HG03103 (cell line): ENCODE measurements around the gene TTLL3.
A peak's percentile ranks its signal among the peaks of the same experiment; 100 is the strongest.
"Not testable (repeated sequence)": the region's sequence is repeated elsewhere in the genome, so short reads cannot be mapped to it uniquely, and the experiment has no call there.

ENCODE experiments used
- ATAC-seq: cut with Tn5 transposase; IDR thresholded peaks from one replicate; pipeline ENCODE4 v1.9.1; 2021; ENCODE audit warnings: low read depth; ENCODE audit not compliant: unreplicated experiment

Gene TTLL3, protein sequence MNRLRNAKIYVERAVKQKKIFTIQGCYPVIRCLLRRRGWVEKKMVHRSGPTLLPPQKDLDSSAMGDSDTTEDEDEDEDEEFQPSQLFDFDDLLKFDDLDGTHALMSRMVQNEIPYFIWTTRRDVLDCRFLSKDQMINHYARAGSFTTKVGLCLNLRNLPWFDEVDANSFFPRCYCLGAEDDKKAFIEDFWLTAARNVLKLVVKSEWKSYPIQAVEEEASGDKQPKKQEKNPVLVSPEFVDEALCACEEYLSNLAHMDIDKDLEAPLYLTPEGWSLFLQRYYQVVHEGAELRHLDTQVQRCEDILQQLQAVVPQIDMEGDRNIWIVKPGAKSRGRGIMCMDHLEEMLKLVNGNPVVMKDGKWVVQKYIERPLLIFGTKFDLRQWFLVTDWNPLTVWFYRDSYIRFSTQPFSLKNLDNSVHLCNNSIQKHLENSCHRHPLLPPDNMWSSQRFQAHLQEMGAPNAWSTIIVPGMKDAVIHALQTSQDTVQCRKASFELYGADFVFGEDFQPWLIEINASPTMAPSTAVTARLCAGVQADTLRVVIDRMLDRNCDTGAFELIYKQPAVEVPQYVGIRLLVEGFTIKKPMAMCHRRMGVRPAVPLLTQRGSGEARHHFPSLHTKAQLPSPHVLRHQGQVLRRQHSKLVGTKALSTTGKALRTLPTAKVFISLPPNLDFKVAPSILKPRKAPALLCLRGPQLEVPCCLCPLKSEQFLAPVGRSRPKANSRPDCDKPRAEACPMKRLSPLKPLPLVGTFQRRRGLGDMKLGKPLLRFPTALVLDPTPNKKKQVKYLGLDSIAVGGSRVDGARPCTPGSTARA

DNA sequence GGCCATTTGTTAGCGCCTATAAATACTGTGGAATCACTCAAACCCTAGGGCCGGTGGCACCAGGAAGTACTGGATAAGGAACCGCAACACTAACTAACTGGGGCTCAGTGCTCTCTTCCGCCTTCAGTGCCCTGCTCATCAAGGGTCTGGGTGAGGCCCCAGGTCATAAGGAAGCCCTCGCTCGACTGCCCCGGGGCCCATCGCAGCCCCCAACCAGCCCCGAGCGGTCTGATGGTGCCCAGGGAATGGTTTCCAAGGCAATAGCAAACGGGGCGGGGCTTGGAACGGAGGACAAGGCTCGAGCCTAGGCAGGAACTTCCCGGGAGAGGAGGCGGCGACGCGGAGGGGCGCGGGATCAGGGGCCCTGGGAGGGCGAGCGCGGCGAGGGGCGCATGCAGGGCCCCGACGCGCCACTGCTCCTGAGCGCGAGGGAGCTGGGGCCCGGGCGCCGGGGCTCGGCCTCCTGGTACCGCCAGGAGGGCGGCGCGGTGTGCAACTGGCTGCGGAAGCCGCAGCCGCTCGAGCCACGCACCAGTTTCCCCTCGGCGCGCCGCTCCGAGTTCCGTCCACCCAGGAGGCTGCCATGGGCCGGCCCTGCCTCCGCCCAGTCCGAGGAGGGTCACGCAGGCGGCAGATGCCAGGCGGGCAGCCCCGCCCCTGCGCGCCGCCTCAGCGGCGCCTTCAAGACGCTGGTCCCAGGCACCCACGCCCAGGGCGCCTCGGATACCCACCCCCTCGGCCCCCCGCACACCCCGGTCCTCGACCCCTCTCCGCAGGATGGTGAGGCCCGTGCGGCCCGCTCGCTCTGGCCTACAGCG is at the start of gene TTLL3:
TSS of gene TTLL3 (plus strand) at position 648 of the 818 bp plus-strand sequence. CDS start 400 bp downstream, outside the sequence.
- no peak for ATAC-seq

DNA sequence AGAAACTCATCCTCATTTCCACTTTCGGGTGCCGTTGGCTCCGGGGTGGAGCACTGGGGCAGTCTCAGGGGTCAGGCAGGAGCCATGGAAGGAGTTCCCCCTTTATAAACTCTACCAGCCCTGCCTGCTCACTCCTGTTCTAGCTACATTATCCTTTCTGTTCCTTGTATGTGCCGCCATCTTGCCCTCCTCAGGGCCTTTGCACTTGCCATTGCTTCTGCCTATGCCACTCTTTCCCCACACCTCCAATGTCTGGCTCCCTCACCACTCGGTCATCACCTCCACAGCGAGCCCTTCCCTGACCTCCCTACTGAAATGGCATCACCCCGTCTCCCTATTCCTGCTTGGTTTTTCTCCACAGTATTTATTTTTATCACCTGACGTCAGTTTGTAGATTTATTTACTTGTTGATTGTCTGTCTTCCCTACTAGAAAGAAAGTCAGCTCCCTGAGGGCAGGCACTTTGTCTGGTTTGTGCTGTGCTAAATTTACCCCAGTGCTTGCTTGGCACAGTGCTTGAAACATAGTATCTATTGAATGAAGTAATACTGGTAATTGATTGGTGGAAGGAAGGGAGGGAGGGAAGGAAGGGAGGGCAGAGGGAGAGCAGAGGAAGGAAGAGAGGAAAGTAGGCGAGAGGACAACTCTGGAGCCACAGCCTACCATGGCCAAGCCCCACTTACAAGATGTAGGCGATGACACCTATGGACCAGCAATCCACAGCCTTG is 49.1 kb upstream of the TTLL3 start:
- ATAC-seq = no peak

DNA sequence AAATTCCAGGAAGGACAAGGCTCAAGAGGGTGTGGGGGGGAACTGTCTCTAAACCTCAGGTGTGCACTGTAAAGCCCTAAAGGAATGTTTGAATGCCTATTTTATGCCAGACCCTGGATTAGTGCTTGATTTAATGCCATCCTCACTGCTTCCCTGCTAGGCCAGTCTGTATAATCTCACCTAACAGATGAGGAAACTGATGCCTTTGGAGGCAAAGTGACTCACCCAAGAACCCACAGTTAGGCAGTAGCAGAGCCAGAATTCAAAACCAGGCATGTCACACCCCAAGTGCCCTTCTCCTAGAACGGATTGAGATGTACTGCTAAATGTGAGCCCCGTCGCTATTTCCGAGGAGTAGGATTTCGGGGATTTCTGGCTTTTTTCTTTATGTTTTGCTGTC is 48.1 kb upstream of the TTLL3 start:
- no peak for ATAC-seq

DNA sequence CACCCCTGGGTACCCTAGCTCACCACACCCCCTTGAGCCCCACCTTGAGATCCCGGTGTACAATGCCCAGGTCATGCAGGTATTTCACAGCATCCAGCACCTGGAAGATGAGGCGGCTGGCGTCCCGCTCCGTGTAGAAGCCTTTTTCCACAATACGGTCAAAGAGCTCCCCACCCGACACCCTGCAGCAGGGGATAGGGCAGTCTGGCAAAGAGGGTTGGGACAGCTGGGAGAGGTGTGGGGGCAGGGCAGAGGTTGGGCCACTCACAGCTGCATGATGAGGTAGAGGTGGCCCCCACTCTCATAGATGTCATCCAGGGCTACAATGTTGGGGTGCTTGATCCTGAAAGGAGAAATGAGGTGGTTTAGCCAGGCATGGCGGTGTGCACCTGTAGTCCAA is 47.2 kb upstream of the TTLL3 start:
- ATAC-seq = no peak

DNA sequence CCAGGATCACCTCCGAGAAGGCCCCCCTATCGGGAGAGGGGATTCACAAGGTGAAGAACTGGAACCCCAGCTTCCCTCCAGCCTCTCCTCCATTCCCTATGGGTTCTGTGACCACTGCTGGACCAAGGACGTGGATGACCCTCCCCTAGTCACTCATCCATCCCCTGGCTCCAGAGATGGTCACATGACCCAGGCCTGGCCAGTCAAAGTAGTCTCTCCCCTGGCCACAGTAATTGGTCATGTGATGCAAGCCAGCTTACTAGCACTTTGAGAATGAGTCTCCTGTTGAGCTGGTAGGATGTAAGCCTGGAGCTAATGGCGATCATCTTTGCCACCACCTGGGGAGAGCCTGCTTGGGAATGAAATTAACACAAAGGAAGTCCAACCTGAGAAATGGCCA is 44.2 kb upstream of the TTLL3 start:
- no peak for ATAC-seq

DNA sequence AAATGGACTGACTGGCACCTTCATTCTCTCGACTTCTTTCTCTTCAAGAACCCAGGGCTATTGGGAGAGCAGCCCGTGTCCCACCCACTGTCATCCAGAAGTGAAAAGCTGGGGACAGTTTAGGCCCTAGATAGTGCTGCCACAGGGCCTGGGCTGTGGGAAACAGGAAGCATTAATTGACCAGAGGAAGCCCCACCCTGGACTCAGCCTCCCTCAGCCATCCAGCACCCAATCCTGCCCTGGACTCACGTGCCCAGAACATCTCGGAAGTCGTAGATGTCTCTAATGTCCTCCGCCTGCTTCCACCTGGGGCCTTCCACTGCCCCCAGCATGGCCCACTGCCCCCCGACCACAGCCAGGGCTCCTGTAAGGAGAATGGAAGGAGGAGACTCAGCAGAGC is 42.6 kb upstream of the TTLL3 start:
- ATAC-seq = no peak

DNA sequence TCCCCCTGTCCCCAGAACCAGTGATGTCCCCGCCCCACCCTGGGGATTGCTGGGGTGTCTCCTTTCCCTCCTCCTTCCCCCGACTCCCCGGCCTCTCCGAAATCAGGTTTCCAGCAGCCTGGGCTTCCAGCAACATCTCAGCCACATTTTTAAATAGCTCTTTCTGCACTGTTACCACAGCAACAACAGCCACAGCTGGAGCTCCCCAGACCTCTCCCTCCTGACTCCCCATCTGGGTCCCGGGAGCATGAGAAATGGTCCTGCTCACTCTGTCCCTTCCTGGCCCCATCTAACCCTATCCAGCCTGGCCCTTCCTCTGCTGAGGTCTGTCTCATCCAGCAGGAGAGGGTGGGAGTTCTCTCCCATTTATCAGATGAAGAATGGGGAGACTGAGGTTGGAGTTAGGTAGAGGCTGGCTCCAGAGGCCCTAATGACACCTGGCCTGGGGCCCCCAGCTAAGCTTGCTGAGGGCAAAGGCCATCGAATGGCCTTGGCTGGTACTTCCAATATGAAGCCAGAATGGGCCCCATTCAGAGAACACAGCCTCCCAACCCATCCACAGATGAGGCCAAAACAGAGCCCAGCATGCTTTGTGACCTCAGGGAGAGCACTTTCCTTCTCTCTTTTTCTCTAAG is 41.8 kb upstream of the TTLL3 start:
- no peak for ATAC-seq

DNA sequence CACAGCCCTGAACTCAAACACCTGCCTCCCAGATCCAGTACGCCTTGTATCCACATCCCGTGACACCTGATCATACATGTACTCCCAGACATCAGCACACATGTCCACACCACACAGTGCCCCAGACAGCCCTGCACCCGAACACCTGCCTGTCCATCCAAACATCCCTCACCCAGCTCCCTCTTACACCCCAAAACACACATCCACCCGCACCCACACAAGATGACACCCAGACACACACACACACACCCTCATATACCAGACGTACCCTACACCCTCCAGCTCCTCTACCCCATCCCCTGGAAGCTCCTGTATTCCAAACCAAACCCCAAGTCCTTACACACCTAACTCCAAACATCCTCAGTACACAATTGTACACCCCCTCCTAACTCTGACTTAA is 41.0 kb upstream of the TTLL3 start:
- no peak for ATAC-seq

DNA sequence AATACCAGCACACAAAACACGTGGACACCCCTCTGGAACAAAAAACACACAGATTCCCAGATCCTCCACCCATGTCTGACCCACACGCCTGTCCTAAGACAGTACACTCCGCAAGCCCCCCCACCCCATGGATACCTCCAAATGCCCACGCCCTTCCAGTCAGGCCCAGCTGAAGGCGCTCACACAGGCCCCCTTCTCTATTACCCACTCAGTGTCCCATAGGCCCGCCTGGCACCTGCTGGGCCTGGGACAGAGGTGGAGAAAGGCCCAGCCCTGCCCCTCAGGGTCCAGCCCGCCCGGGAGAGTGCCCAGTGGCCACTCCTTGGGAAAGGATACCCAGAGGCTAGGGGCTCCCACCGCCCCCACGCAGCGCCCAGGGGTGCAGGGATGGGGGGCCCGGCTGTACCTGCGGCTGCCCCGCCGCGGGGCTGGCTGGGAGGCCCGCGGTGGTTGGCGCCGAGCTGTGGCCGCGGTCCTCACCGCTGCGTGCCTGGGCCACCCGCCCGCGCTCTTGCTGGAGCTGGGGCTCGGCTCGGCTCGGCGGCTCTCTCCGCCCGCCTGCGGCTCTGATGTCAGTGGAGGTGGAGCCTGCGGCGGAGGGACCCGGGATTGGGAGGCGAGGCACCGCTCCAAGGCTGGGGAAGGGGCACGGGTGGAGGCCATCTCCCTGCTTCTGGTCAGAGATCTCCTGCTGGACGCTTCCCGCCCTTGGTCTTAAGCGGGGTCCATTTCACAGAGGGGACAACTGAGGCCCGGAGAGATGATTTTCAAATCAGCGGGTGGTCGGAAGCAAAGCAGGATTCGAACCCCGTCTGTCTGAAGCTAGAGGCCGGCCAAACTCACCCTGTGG is 40.4 kb upstream of the TTLL3 start, which contains the start of gene CAMK1:
TSS of gene CAMK1 (minus strand) at position 522 of the 850 bp plus-strand sequence. CDS start 2,198 bp downstream, outside the sequence.
- ATAC-seq = peak; percentile 56

DNA sequence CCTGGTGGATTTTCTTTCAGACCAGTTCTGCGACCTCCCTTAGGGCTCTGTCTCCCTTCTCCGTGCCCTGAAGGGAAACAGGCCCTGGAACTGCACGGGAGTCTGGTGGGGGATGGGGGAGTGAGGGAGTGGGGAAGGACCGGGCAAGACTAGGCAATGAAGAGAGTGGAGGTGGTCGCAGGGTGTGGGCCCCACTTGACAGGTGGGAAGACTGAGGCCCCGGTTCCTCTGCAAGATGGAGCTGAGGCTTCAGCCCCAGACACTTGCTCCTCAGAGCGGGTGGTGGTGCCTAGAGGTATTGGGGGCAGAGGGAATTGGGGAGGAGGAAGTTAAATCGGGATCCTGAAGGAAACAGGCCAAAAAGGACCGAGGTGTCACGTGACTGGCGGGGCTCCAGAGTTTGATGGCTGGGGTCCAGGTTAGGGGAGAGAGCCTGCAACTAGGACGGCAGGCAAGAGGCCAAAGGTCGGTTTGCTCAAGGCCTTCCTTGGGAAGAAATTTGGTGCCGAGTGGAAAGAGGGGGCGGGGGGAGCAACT is 39.7 kb upstream of the TTLL3 start:
- ATAC-seq = no peak

DNA sequence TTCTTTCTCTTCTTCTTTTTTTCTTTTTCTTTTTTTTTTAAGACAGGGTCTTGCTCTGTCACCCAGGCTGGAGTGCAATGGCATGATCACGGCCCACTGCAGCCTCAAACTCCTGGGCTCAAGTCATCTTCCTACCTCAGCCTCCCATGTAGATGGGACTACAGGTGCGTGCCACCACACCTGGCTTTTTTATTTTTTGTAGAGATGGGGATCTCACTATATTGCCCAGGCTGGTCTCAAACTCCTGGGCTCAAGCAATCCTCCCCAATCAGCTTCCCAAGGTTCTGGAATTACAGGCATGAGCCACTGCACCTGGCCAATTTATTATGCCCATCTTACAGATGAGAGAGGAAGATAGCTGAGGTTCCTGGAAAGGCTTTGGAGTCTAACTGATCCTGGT is 39.1 kb upstream of the TTLL3 start:
- ATAC-seq = not testable (repeated sequence)

DNA sequence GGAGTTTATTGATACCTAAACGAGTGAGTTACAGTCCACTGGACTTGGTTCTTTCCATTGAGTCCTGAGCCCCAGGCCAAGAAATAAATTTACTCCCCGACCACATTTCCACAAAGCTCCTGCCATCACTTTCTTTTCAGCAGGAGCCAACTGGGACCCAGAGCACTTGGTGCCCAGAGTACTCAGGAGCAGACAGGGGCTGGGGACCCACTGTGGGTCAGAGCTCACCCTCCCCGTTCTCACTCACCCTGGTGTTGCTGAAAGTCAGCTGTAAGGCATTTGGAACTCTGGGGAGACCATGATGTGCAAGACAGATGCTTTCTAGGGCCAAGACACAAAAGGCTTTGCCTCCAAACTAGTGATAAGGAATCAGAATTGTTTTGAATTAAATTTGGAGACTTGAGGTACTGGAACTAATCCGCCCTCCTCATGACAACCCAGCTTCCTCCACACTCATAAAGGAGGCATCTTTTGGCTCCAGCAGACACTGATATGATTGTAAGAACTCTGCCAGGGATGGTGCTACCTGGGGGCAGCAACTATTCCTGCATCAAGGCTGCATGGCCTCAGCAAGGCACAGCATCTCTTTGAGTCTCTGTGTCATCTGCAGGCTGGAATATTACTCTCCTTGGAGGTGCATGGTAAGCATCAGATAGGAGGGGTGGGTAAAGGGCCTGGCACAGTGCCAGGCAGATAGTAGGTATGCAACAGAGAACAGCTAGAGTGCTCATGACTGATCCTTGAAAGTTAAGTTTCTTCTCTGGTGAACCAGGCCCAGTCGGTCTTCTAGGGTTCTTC is 33.0 kb upstream of the TTLL3 start:
- ATAC-seq = no peak

DNA sequence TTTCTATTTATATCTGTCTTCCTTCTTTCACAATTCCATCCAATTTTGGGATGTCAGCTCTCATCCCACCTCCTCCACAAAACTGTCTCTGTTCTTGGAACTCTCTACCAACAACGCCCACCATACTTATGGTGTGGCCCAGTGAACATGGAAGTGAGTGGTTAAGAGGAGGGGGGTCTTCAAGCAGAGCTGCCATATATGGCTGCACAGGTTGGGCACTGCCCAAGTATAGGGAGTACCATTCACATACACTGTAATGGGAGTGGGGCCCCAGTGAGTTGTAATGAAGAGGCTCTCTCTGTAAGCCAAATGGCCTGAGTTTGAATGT is 32.4 kb upstream of the TTLL3 start:
- ATAC-seq = no peak

DNA sequence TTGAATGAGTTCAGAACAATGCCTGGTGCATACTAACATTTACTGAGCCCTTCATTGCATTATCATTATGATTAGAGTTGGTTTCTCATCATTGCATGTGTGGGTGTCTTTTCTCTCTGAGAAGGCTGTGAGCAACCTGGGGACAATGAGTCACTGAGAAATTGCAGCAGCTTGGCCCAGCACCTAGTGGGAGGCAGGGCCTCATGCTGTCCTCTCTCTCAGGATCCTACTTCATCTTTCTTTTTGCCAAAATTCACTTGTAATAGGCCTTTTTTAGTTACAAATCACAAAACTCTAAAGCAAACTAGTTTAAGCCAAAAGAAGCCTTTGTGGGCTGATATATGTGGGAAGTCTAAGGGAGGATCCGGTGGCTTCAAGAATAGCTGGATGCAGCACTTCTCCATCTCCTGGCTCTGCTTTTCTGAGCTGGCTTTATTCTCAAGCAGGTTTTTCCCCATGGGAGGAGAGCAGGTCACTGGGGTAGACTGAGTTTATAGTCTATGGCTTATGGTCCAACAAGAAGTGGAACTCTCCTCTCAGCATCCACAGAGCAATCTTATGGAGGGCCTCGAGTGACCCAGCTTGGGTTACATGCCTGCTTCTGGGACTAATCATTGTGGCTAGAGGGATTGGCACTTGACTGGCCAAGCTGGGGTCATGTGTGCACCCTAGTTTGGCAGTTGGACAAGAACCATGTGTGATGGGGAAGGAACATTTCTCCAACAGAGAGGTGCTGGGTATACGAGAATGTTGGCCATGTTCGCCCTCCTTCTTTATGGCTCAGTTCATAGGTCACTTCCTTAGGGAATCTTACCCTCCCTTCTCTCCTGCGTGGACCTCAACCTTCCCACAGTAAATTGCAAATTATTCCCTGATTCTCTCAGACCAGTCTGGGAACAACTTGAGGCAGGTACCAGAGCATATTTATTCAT is 31.7 kb upstream of the TTLL3 start:
- no peak for ATAC-seq

DNA sequence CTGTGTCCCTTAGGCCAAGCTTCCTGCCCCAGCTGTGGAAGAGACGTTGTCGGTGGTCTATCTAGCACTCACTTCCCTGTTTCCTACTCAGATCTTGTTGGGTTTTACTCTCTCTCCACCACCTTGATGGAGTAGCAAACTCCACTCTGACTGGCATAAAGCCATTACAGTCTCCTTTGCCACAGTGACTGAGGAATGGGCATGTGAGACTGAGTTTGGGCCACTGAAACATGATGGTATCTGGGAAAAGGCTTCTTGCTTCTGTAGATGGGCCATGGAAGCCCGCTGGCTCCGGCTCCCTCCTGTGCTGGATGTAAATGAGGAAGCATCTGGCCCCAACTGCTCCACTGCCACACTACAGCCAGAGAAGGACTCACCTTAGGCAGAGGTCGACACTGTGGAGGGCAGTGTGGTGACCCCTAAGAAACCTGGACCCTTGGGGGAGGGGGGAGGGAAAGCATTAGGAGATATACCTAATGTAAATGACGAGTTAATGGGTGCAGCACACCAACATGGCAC is 30.9 kb upstream of the TTLL3 start:
- no peak for ATAC-seq

DNA sequence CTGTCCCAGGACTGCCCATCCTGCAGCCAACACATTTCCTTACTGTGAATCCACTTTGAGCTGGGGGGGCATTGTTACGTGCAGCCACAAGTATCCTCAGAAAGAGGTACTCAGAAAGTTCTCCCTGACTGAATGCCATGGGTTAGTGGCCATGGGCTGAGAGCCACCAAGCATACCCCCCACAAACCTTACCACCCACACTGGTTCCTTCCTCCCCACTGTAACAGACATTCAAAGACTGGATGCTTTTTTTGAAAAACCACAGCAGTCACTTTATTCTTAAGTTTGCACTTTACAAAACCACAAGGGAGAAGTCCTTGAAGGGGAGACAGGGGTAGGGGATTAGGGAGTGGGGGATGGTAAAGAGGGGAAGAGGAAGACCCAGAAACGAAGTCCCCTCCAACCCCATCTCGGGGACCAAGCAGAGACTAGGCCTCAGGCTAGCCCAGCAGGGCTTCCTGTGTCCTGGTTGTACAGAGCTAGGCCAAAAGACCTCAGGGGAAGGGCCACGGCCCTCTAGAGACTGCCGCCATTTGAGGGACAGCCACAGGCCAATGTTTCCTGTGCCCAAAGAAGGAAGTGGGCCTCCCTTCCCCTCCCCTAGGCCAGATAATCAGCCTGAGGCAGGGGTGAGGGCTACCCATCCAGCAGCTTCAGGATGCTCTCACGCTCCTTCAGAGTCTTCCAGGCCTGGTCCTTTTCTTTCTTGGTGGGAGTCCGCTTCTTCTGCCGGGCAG is 30.2 kb upstream of the TTLL3 start:
- no peak for ATAC-seq
